Measurements from ENCODE around the gene BMP6. TPM values are rescaled to one million over a fixed set of nuclear protein-coding genes. Genes with fewer than 3 reads are reported as not detected.

Gene BMP6
- total and polyA plus RNA-seq, 2 of the 8 experiments (the other 6 are each of a cell fraction or from before 2014, with no cell fraction given) = 2.0 to 2.1 TPM

DNA sequence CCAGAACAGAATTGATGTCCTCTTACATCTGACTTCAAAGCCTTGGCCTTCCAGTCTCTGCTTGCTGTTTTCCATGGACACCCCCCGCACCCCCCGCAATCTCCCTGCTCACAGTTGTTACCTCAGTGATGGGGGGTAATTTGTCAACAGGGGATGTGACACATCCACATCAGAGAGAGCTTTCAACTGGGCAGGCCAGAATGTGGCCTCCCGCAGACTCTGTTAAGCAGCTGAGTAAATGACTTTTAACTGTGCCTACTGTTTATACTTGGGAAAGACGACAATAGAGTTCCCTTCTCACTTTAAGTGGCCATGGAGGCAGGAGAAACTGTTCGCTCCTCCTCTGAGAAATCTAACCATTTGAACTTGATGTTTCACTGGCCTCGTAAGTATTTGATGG, 133.7 kb downstream of the BMP6 start:
- Histone ChIP-seq H4K91ac (replicated peaks; ENCODE audit: insufficient read length, low read length) (no peak overlapping the region), H3K56ac (replicated peaks; ENCODE audit: insufficient read length, low read depth, low read length) (no peak overlapping the region), H2AFZ (ENCODE audit: low read length) (no peak overlapping the region), H3K9ac (replicated peaks in 1 of 4; ENCODE audit: extremely low read depth in 1 of 4, low read depth in 3 of 4, low read length in 3 of 4) (no peak overlapping the region), H3K79me1 (ENCODE audit: low read depth, low read length) (no peaks in the 10 kb centered on the region), H3K27me3 (replicated peaks in 1 of 4; ENCODE audit: control insufficient read depth in 3 of 4, extremely low read depth in 1 of 4, insufficient read depth in 3 of 4, low read length in 3 of 4) (no peaks in the 10 kb centered on the region), H3K4ac (replicated peaks; ENCODE audit: insufficient read length, low read depth, low read length) (no peak overlapping the region), H4K20me1 (replicated peaks in 1 of 2; ENCODE audit: control insufficient read depth in 1 of 2, insufficient read depth in 2 of 2, low read length in 2 of 2) (no peaks in the 10 kb centered on the region), H3K27ac (ENCODE audit: low read depth, low read length) (no peak overlapping the region), H2BK12ac (ENCODE audit: low read depth, low read length) (no peak overlapping the region), H3K18ac (ENCODE audit: extremely low read depth, low read length) (no peak overlapping the region), H2BK5ac (ENCODE audit: low read depth, low read length) (no peak overlapping the region), H3K9me3 (ENCODE audit: insufficient read depth in 2 of 2, low read depth in 1 of 2, low read length in 1 of 2) (no peaks in the 10 kb centered on the region), H2BK20ac (ENCODE audit: low read length) (no peak overlapping the region), H3K4me2 (ENCODE audit: insufficient read depth in 1 of 2, low read depth in 2 of 2, low read length in 2 of 2) (no peak overlapping the region), H3K4me1 (replicated peaks in 1 of 4; ENCODE audit: control insufficient read depth in 3 of 4, insufficient read depth in 4 of 4, low read length in 3 of 4) (no peaks in the 10 kb centered on the region), H3K79me2 (ENCODE audit: control insufficient read depth in 1 of 2, insufficient read depth in 2 of 2, low read length in 2 of 2) (no peaks in the 10 kb centered on the region), H3K23ac (ENCODE audit: insufficient read length) (no peak overlapping the region), H3K14ac (ENCODE audit: insufficient read length) (no peak overlapping the region), H3K23me2 (ENCODE audit: low read depth, low read length) (no peaks in the 10 kb centered on the region), H4K8ac (ENCODE audit: extremely low read depth, insufficient read depth, low read length) (no peak overlapping the region), H3K36me3 (ENCODE audit: control insufficient read depth in 2 of 4, insufficient read depth in 4 of 4, low read length in 3 of 4) (no peaks in the 10 kb centered on the region), H4K5ac (ENCODE audit: insufficient read length, low read depth, low read length) (no peak overlapping the region), H2AK5ac (ENCODE audit: low read depth, low read length) (no peak overlapping the region), H3K4me3 (ENCODE audit: extremely low read depth in 1 of 4, insufficient read depth in 2 of 4, low read depth in 3 of 4, low read length in 4 of 4) (no peak overlapping the region), H2BK120ac (replicated peaks; ENCODE audit: low read depth, low read length) (no peak overlapping the region), H2BK15ac (ENCODE audit: low read length) (no peak overlapping the region)
- no peak for FAIRE-seq
- ChIA-PET CTCF (ENCODE audit: partially characterized antibody) (interaction anchor here (1.0 to 1.8 kb wide), 4 partner anchors 73 to 187 kb away, joined by 3 to 5 read pairs (median 3); no protein-coding TSS in a partner anchor), POLR2A (ENCODE audit: partially characterized antibody) (no interaction called here)
- DNase-seq (ENCODE audit: low read depth in 1 of 2, low spot score in 2 of 2) = no peak
- 79% methylated on average over 6 of the region's 6 CpGs; no CpG with 5 or more reads in 1 of the 2 experiments for WGBS, 2 experiments (ENCODE audit: extremely low coverage in 1 of 2, insufficient coverage in 1 of 2, insufficient read length in 1 of 2, insufficient replicate concordance in 2 of 2, low coverage in 1 of 2, low lambda C conversion rate in 2 of 2, missing lambda C conversion rate in 1 of 2)
- TF ChIP-seq CBX5 (IDR thresholded peaks at IDR 0.05; ENCODE audit: low read depth, low read length) = no peak
- no peak for TF ChIP-seq RFX5 (IDR thresholded peaks at IDR 0.05; ENCODE audit: borderline replicate concordance, low read depth, low read length)
- TF ChIP-seq BCL11A (IDR thresholded peaks at IDR 0.05; ENCODE audit: low read depth in 2 of 2, low read length in 2 of 2) = no peak
- TF ChIP-seq NANOG (IDR thresholded peaks at IDR 0.05; ENCODE audit: insufficient read depth, low read depth, low read length, poor library complexity, severe bottlenecking) = no peak
- TF ChIP-seq PHF8 (conservative IDR thresholded peaks at IDR 0.05; ENCODE audit: low read depth, low read length) = no peak
- TF ChIP-seq POLR2AphosphoS5 (IDR thresholded peaks at IDR 0.05; ENCODE audit: low read depth, low read length) = no peak
- no peak for TF ChIP-seq HDAC6 (IDR thresholded peaks at IDR 0.05; ENCODE audit: low read depth, low read length)
- TF ChIP-seq KDM5A (IDR thresholded peaks at IDR 0.05; ENCODE audit: low read length) = no peak
- TF ChIP-seq KDM4A (IDR thresholded peaks at IDR 0.05; ENCODE audit: low read depth, low read length, severe bottlenecking) = no peak
- no peak for TF ChIP-seq SUZ12 (IDR thresholded peaks at IDR 0.05; ENCODE audit: low read length)
- no peak for TF ChIP-seq YY1 (IDR thresholded peaks at IDR 0.05; ENCODE audit: low read depth, low read length)
- TF ChIP-seq SP1 (IDR thresholded peaks at IDR 0.05; ENCODE audit: low read depth, low read length) = no peak
- no peak for TF ChIP-seq POU5F1 (IDR thresholded peaks at IDR 0.05; ENCODE audit: low read depth, low read length)

Data from H1 (cell line).